ENCODE results near the gene BET1L. TPM values are rescaled to one million over a fixed set of nuclear protein-coding genes. Genes with fewer than 3 reads are reported as not detected.

The BET1L gene
- total and polyA plus RNA-seq, 4 donors, result 7.6 to 32.6 (median 23.4) TPM

GRCh38 chr11:200224-201003, 6.8 kb downstream of the BET1L start:
- no peak for DNase-seq (ENCODE audit: low spot score)
- H3K27ac ChIP-seq (ENCODE audit: low read depth in 1 of 2, low read length in 2 of 2), result no peak overlapping the region
- H3K27me3 ChIP-seq (ENCODE audit: control insufficient read depth in 4 of 4, insufficient read depth in 4 of 4, low read length in 3 of 4), result no peaks in the 10 kb centered on the region
- H3K9ac ChIP-seq (ENCODE audit: low read depth in 1 of 2, low read length in 2 of 2), result no peak overlapping the region
- H3K36me3 ChIP-seq (ENCODE audit: control insufficient read depth in 4 of 4, insufficient read depth in 3 of 4, low read depth in 1 of 4, low read length in 3 of 4), result peaks cover 5 to 27% (median 9%) of the 10 kb centered on the region in 4 donors
- peaks cover 0 to 3% (median 2%) of the 10 kb centered on the region in 4 donors for H3K4me1 ChIP-seq (ENCODE audit: control insufficient read depth in 4 of 4, insufficient read depth in 4 of 4, low read length in 3 of 4)
- no peak for TF ChIP-seq MAX (IDR thresholded peaks at IDR 0.05)
- no peak for TF ChIP-seq ZBTB33 (IDR thresholded peaks at IDR 0.05)
- TF ChIP-seq FOXA2 (IDR thresholded peaks at IDR 0.05), result no peak
- no peak for TF ChIP-seq GABPA (IDR thresholded peaks at IDR 0.05 in 1 of 2, conservative IDR thresholded peaks at IDR 0.05 in 1 of 2)
- WGBS, result 92% methylated on average over 13 of the region's 13 CpGs
- H3K4me3 ChIP-seq (ENCODE audit: low read depth in 1 of 3, low read length in 3 of 3), result no peak overlapping the region
- H3K9me3 ChIP-seq (ENCODE audit: control insufficient read depth in 4 of 4, low read length in 3 of 4), result no peaks in the 10 kb centered on the region

GRCh38 chr11:199782-200181, 7.4 kb downstream of the BET1L start:
- Histone ChIP-seq H3K27me3 (ENCODE audit: control insufficient read depth in 4 of 4, insufficient read depth in 4 of 4, low read length in 3 of 4) (no peaks in the 10 kb centered on the region), H3K4me1 (ENCODE audit: control insufficient read depth in 4 of 4, insufficient read depth in 4 of 4, low read length in 3 of 4) (no peaks in the 10 kb centered on the region), H3K27ac (ENCODE audit: low read depth in 1 of 2, low read length in 2 of 2) (no peak overlapping the region), H3K36me3 (ENCODE audit: control insufficient read depth in 4 of 4, insufficient read depth in 3 of 4, low read depth in 1 of 4, low read length in 3 of 4) (peaks cover 5 to 20% (median 9%) of the 10 kb centered on the region in 4 donors), H3K4me3 (ENCODE audit: low read depth in 1 of 3, low read length in 3 of 3) (no peak overlapping the region), H3K9ac (ENCODE audit: low read depth in 1 of 2, low read length in 2 of 2) (no peak overlapping the region), H3K9me3 (ENCODE audit: control insufficient read depth in 4 of 4, low read length in 3 of 4) (no peaks in the 10 kb centered on the region)
- no peak for DNase-seq (ENCODE audit: low spot score)
- TF ChIP-seq CTCF (IDR thresholded peaks at IDR 0.05; ENCODE audit: low read depth, low read length, missing input control) (no peak), TAF1 (conservative IDR thresholded peaks at IDR 0.05) (no peak), HNF4A (conservative IDR thresholded peaks at IDR 0.05) (no peak)
- WGBS, result 86% methylated on average over 8 of the region's 8 CpGs

GRCh38 chr11:199004-199581, 8.1 kb downstream of the BET1L start:
- no peaks in the 10 kb centered on the region for H3K9me3 ChIP-seq (ENCODE audit: control insufficient read depth in 4 of 4, low read length in 3 of 4)
- H3K4me1 ChIP-seq (ENCODE audit: control insufficient read depth in 4 of 4, insufficient read depth in 4 of 4, low read length in 3 of 4), result no peaks in the 10 kb centered on the region
- WGBS, result 89% methylated on average over 13 of the region's 13 CpGs
- no peaks in the 10 kb centered on the region for H3K27me3 ChIP-seq (ENCODE audit: control insufficient read depth in 4 of 4, insufficient read depth in 4 of 4, low read length in 3 of 4)
- peaks cover 0 to 13% (median 8%) of the 10 kb centered on the region in 4 donors for H3K36me3 ChIP-seq (ENCODE audit: control insufficient read depth in 4 of 4, insufficient read depth in 3 of 4, low read depth in 1 of 4, low read length in 3 of 4)
- H3K4me3 ChIP-seq (ENCODE audit: low read depth in 1 of 3, low read length in 3 of 3), result no peak overlapping the region
- DNase-seq (ENCODE audit: low spot score), result no peak
- no peak overlapping the region for H3K27ac ChIP-seq (ENCODE audit: low read depth in 1 of 2, low read length in 2 of 2)
- H3K9ac ChIP-seq (ENCODE audit: low read depth in 1 of 2, low read length in 2 of 2), result no peak overlapping the region
- TF ChIP-seq NR2F2 (IDR thresholded peaks at IDR 0.05), result no peak
- TF ChIP-seq FOXA1 (IDR thresholded peaks at IDR 0.05), result no peak
- no peak for TF ChIP-seq YY1 (IDR thresholded peaks at IDR 0.05)
- no peak for TF ChIP-seq SP1 (IDR thresholded peaks at IDR 0.05)
- no peak for TF ChIP-seq EGR1 (IDR thresholded peaks at IDR 0.05; ENCODE audit: low read depth in 2 of 2)
- TF ChIP-seq JUND (IDR thresholded peaks at IDR 0.05), result no peak
- TF ChIP-seq RAD21 (IDR thresholded peaks at IDR 0.05), result no peak
- no peak for TF ChIP-seq TAF1 (conservative IDR thresholded peaks at IDR 0.05)
- TF ChIP-seq MAX (IDR thresholded peaks at IDR 0.05), result no peak
- no peak for TF ChIP-seq GABPA (IDR thresholded peaks at IDR 0.05 in 1 of 2, conservative IDR thresholded peaks at IDR 0.05 in 1 of 2)
- no peak for TF ChIP-seq CTCF (IDR thresholded peaks at IDR 0.05; ENCODE audit: low read depth, low read length, missing input control)
- no peak for TF ChIP-seq HNF4A (conservative IDR thresholded peaks at IDR 0.05)
- no peak for TF ChIP-seq ATF3 (IDR thresholded peaks at IDR 0.05)
- TF ChIP-seq RXRA (IDR thresholded peaks at IDR 0.05), result no peak
- no peak for TF ChIP-seq FOXA2 (IDR thresholded peaks at IDR 0.05)
- no peak for TF ChIP-seq ZBTB33 (IDR thresholded peaks at IDR 0.05)
